WTC11 (cell line): ENCODE results near the gene IFT122. TPM values are rescaled to one million over a fixed set of nuclear protein-coding genes. Genes with fewer than 3 reads are reported as not detected.

ENCODE experiments used
- ATAC-seq: fragments of 200-7000 bp; cut with Tn5 transposase; 2 replicates; pipeline ENCODE4 v1.10.0; 2021; ENCODE audit warnings: mild to moderate bottlenecking, moderate library complexity
- CTCF ChIA-PET: fragments of 300-600 bp; sonication (Branson Sonifier 250); formaldehyde crosslinking; loops from one replicate; lab custom pipeline; 2021; ENCODE audit warnings: antibody characterized with exemption; lab: Charles Lee
- POLR2A ChIA-PET: fragments of 350-600 bp; sonication (Branson Sonifier 250); formaldehyde crosslinking; loops from one replicate; lab custom pipeline; 2021; ENCODE audit warnings: antibody characterized with exemption; lab: Charles Lee
- DNase-seq: peaks from one replicate; pipeline ENCODE4 v3.0.0; 2021; ENCODE audit warnings: low spot score
- H3K27ac Mint-ChIP-seq: 2 replicates; pipeline ENCODE4 v1.8.0; 2021; ENCODE audit warnings: mixed read lengths
- H3K27me3 Mint-ChIP-seq: 2 replicates; pipeline ENCODE4 v1.8.0; 2021; ENCODE audit warnings: low read depth, mild to moderate bottlenecking, moderate library complexity, mixed read lengths
- H3K36me3 Mint-ChIP-seq: 2 replicates; pipeline ENCODE4 v1.8.0; 2021; ENCODE audit warnings: mixed read lengths
- H3K4me1 Mint-ChIP-seq: 2 replicates; pipeline ENCODE4 v1.8.0; 2022; ENCODE audit warnings: mixed read lengths
- H3K4me3 Mint-ChIP-seq: 2 replicates; pipeline ENCODE4 v1.8.0; 2021; ENCODE audit warnings: mild to moderate bottlenecking, moderate library complexity, mixed read lengths
- H3K9me3 Mint-ChIP-seq: 2 replicates; pipeline ENCODE4 v1.8.0; 2021; ENCODE audit warnings: mixed read lengths
- CREM ChIP-seq: sonication (generic); formaldehyde crosslinking; IDR thresholded peaks from 2 replicates; pipeline ENCODE4 v1.8.1; 2022; ENCODE audit warnings: mild to moderate bottlenecking, missing genetic modification reagents, moderate library complexity
- ETV6 ChIP-seq: sonication (generic); formaldehyde crosslinking; IDR thresholded peaks from 2 replicates; pipeline ENCODE4 v1.8.1; 2022; ENCODE audit warnings: mild to moderate bottlenecking, missing genetic modification reagents
- GTF2I ChIP-seq: fragments of 250-450 bp; sonication (Bioruptor Pico); conservative IDR thresholded peaks from 2 replicates; pipeline ENCODE4 v1.4.0; 2021; ENCODE audit warnings: mild to moderate bottlenecking
- SMAD3 ChIP-seq: sonication (generic); formaldehyde crosslinking; IDR thresholded peaks from 2 replicates; pipeline ENCODE4 v1.8.0; 2022; ENCODE audit warnings: missing genetic modification reagents, mild to moderate bottlenecking, borderline replicate concordance
- TEAD1 ChIP-seq: sonication (generic); formaldehyde crosslinking; IDR thresholded peaks from 2 replicates; pipeline ENCODE4 v1.8.0; 2022; ENCODE audit warnings: mild to moderate bottlenecking, missing genetic modification reagents
- TEAD4 ChIP-seq: sonication (generic); formaldehyde crosslinking; IDR thresholded peaks from 2 replicates; pipeline ENCODE4 v1.8.0; 2022; ENCODE audit warnings: mild to moderate bottlenecking, missing genetic modification reagents
- ZNF423 ChIP-seq: fragments of 250-450 bp; sonication (Bioruptor Pico); IDR thresholded peaks from 2 replicates; pipeline ENCODE4 v2.1.2; 2022; ENCODE audit warnings: mild to moderate bottlenecking, moderate library complexity
- total RNA-seq: library from RNA; stranded (reverse); gene quantifications from 3 replicates; pipeline ENCODE4 v1.2.3, GENCODE V29; 2021
- TF ChIP-seq, protein P1 (sequence below): sonication (generic); formaldehyde crosslinking; conservative IDR thresholded peaks from 2 replicates; pipeline ENCODE4 v1.8.1; 2023; ENCODE audit warnings: mild to moderate bottlenecking, low read depth, missing genetic modification reagents, moderate library complexity
- TF ChIP-seq, protein P2 (sequence below): sonication (generic); formaldehyde crosslinking; IDR thresholded peaks from 2 replicates; pipeline ENCODE4 v1.8.1; 2023; ENCODE audit warnings: mild to moderate bottlenecking, missing genetic modification reagents
- TF ChIP-seq, protein P3 (sequence below): sonication (generic); formaldehyde crosslinking; IDR thresholded peaks from 2 replicates; pipeline ENCODE4 v1.8.0; 2022; ENCODE audit warnings: mild to moderate bottlenecking, missing genetic modification reagents
- TF ChIP-seq, protein P4 (sequence below): sonication (generic); formaldehyde crosslinking; IDR thresholded peaks from 2 replicates; pipeline ENCODE4 v1.8.1; 2023; ENCODE audit warnings: mild to moderate bottlenecking, moderate library complexity, missing genetic modification reagents
- TF ChIP-seq, protein P5 (sequence below): sonication (generic); formaldehyde crosslinking; IDR thresholded peaks from 2 replicates; pipeline ENCODE4 v1.8.1; 2023; ENCODE audit warnings: mild to moderate bottlenecking, missing genetic modification reagents, moderate library complexity
- TF ChIP-seq, protein P6 (sequence below): sonication (generic); formaldehyde crosslinking; IDR thresholded peaks from 2 replicates; pipeline ENCODE4 v1.8.0; 2022; ENCODE audit warnings: mild to moderate bottlenecking, missing genetic modification reagents
- TF ChIP-seq, protein P7 (sequence below): sonication (generic); formaldehyde crosslinking; IDR thresholded peaks from 2 replicates; pipeline ENCODE4 v1.8.1; 2023; ENCODE audit warnings: mild to moderate bottlenecking, missing genetic modification reagents, borderline replicate concordance

Gene IFT122
- total RNA-seq, 1 experiment from 2014 or later: 22.8 TPM

DNA sequence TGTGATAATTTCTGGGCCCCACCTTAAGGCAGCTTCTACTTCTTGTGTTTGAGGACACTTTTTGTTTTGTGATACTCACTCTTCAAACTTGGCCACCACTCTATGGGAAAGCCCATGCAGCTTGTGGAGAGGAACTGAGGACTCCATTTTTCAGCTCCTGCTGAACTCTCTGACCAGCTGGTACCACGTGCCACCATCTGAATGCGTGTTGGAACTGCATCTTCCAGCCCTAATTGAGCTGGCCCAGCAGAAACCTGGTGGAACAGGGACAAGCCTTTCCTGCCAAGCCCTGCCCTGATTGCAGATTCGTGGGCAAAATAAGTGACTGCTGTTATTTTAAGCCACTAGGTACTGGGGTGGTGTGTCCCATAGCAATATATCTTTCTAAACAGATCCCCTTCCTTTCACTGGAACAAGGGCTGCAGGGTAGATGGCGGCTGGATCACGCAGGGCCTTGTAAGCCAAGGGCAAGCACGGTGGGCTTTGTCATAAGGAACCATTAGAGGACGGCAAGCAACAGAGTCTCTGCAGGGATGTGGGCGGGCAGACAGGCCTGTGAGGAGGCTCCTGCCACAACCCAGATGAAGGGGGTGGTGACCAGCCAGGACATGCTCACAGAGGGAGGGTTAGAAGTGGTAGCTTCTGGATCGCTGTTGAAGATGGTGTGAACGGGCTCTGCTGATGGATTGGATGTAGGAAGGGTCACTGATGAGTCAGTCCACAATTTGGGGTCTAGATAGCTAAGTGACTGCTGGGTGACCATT, 112.4 kb downstream of the IFT122 start:
- ATAC-seq: no peak
- POLR2A ChIA-PET: no interaction called here
- Mint-ChIP-seq H3K4me1 (peaks cover 28% of the 10 kb centered on the region), H3K27ac (no peak overlapping the region), H3K4me3 (no peak overlapping the region), H3K36me3 (peaks cover 2% of the 10 kb centered on the region; the same call in 1 of the 2 replicates), H3K27me3 (no peaks in the 10 kb centered on the region), H3K9me3 (no peaks in the 10 kb centered on the region)
- no peak for DNase-seq
- TF ChIP-seq, protein P1, sequence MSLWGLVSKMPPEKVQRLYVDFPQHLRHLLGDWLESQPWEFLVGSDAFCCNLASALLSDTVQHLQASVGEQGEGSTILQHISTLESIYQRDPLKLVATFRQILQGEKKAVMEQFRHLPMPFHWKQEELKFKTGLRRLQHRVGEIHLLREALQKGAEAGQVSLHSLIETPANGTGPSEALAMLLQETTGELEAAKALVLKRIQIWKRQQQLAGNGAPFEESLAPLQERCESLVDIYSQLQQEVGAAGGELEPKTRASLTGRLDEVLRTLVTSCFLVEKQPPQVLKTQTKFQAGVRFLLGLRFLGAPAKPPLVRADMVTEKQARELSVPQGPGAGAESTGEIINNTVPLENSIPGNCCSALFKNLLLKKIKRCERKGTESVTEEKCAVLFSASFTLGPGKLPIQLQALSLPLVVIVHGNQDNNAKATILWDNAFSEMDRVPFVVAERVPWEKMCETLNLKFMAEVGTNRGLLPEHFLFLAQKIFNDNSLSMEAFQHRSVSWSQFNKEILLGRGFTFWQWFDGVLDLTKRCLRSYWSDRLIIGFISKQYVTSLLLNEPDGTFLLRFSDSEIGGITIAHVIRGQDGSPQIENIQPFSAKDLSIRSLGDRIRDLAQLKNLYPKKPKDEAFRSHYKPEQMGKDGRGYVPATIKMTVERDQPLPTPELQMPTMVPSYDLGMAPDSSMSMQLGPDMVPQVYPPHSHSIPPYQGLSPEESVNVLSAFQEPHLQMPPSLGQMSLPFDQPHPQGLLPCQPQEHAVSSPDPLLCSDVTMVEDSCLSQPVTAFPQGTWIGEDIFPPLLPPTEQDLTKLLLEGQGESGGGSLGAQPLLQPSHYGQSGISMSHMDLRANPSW: no peak
- TF ChIP-seq CREM: no peak
- no peak for TF ChIP-seq TEAD4 (CRISPR knock-in tag)
- CTCF ChIA-PET: interaction anchor here (0.9 to 2.2 kb wide), 2 partner anchors 22 to 62 kb away, joined by 5 to 12 read pairs; no protein-coding TSS in a partner anchor

DNA sequence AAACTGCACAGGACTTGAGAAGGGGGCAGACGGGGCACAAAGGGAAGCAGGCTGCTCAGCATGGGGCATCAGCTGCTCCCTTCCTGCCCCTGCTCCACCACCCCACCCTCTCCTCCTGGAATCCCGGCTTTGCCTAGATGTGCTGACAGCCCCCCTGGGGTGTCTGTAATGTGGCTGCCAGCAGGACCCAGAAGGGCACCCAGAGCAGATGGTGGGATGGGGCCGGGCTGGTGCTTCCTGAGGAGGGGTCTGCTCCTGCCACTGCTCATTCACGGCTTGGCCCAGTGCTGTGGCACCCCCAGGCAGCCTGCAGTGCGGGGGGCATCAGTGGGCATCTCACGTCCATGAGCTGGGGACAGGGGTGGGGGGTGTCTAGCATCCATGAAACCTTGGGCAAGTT, 113.1 kb downstream of the IFT122 start:
- TF ChIP-seq ZNF423 (peak; percentile 61; the same call in 1 of the 2 replicates), SMAD3 (CRISPR knock-in tag) (no peak), GTF2I (CRISPR knock-in tag) (no peak), ETV6 (CRISPR knock-in tag) (no peak)
- TF ChIP-seq, protein P2, sequence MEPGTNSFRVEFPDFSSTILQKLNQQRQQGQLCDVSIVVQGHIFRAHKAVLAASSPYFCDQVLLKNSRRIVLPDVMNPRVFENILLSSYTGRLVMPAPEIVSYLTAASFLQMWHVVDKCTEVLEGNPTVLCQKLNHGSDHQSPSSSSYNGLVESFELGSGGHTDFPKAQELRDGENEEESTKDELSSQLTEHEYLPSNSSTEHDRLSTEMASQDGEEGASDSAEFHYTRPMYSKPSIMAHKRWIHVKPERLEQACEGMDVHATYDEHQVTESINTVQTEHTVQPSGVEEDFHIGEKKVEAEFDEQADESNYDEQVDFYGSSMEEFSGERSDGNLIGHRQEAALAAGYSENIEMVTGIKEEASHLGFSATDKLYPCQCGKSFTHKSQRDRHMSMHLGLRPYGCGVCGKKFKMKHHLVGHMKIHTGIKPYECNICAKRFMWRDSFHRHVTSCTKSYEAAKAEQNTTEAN (CRISPR knock-in tag): no peak
- TF ChIP-seq, protein P3, sequence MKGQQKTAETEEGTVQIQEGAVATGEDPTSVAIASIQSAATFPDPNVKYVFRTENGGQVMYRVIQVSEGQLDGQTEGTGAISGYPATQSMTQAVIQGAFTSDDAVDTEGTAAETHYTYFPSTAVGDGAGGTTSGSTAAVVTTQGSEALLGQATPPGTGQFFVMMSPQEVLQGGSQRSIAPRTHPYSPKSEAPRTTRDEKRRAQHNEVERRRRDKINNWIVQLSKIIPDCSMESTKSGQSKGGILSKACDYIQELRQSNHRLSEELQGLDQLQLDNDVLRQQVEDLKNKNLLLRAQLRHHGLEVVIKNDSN: no peak
- TF ChIP-seq, protein P4, sequence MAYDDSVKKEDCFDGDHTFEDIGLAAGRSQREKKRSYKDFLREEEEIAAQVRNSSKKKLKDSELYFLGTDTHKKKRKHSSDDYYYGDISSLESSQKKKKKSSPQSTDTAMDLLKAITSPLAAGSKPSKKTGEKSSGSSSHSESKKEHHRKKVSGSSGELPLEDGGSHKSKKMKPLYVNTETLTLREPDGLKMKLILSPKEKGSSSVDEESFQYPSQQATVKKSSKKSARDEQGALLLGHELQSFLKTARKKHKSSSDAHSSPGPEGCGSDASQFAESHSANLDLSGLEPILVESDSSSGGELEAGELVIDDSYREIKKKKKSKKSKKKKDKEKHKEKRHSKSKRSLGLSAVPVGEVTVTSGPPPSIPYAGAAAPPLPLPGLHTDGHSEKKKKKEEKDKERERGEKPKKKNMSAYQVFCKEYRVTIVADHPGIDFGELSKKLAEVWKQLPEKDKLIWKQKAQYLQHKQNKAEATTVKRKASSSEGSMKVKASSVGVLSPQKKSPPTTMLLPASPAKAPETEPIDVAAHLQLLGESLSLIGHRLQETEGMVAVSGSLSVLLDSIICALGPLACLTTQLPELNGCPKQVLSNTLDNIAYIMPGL (CRISPR knock-in tag): no peak
- TF ChIP-seq, protein P5, sequence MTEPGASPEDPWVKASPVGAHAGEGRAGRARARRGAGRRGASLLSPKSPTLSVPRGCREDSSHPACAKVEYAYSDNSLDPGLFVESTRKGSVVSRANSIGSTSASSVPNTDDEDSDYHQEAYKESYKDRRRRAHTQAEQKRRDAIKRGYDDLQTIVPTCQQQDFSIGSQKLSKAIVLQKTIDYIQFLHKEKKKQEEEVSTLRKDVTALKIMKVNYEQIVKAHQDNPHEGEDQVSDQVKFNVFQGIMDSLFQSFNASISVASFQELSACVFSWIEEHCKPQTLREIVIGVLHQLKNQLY (CRISPR knock-in tag): no peak
- TF ChIP-seq, all 79 proteins: peak for 1
- DNase-seq: no peak
- no peak for ATAC-seq
- CTCF ChIA-PET: interaction anchor here (2.2 kb wide), 2 partner anchors 63 kb away, joined by 12 read pairs; no protein-coding TSS in a partner anchor
- no peaks in the 10 kb centered on the region for H3K9me3 Mint-ChIP-seq
- POLR2A ChIA-PET: no interaction called here
- no peaks in the 10 kb centered on the region for H3K27me3 Mint-ChIP-seq
- H3K4me3 Mint-ChIP-seq: no peak overlapping the region
- peaks cover 3% of the 10 kb centered on the region for H3K36me3 Mint-ChIP-seq
- H3K27ac Mint-ChIP-seq: no peak overlapping the region
- peaks cover 34% of the 10 kb centered on the region for H3K4me1 Mint-ChIP-seq

DNA sequence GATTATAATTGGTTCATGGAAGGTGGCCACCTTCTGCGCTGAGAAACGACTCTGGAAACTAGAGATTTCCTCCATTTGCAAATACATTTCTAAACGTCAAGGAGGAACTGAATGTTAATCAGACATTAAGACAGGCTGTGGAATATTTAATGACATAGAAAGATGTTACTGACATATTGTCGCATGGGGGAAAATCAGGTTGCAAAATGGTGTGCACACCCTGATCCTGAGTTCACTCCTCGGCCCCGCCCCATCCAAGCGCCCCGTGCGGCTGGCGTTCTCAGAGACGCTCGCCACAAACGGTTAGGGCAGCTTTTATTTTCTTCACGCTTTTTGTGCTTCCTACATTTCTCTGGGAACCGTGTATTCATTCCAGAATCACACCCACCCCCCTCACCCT, 113.7 kb downstream of the IFT122 start:
- CTCF ChIA-PET: interaction anchor here (1.3 to 2.2 kb wide), 3 partner anchors 62 to 71 kb away, joined by 5 to 12 read pairs (median 5); no protein-coding TSS in a partner anchor
- peaks cover 5% of the 10 kb centered on the region for H3K36me3 Mint-ChIP-seq
- peaks cover 36% of the 10 kb centered on the region for H3K4me1 Mint-ChIP-seq
- H3K9me3 Mint-ChIP-seq: no peaks in the 10 kb centered on the region
- POLR2A ChIA-PET: no interaction called here
- no peaks in the 10 kb centered on the region for H3K27me3 Mint-ChIP-seq
- no peak overlapping the region for H3K27ac Mint-ChIP-seq
- no peak for DNase-seq
- ATAC-seq: no peak
- no peak overlapping the region for H3K4me3 Mint-ChIP-seq
- TF ChIP-seq TEAD1 (CRISPR knock-in tag): no peak
- TF ChIP-seq, protein P6, sequence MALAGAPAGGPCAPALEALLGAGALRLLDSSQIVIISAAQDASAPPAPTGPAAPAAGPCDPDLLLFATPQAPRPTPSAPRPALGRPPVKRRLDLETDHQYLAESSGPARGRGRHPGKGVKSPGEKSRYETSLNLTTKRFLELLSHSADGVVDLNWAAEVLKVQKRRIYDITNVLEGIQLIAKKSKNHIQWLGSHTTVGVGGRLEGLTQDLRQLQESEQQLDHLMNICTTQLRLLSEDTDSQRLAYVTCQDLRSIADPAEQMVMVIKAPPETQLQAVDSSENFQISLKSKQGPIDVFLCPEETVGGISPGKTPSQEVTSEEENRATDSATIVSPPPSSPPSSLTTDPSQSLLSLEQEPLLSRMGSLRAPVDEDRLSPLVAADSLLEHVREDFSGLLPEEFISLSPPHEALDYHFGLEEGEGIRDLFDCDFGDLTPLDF (CRISPR knock-in tag): no peak
- TF ChIP-seq, protein P7, sequence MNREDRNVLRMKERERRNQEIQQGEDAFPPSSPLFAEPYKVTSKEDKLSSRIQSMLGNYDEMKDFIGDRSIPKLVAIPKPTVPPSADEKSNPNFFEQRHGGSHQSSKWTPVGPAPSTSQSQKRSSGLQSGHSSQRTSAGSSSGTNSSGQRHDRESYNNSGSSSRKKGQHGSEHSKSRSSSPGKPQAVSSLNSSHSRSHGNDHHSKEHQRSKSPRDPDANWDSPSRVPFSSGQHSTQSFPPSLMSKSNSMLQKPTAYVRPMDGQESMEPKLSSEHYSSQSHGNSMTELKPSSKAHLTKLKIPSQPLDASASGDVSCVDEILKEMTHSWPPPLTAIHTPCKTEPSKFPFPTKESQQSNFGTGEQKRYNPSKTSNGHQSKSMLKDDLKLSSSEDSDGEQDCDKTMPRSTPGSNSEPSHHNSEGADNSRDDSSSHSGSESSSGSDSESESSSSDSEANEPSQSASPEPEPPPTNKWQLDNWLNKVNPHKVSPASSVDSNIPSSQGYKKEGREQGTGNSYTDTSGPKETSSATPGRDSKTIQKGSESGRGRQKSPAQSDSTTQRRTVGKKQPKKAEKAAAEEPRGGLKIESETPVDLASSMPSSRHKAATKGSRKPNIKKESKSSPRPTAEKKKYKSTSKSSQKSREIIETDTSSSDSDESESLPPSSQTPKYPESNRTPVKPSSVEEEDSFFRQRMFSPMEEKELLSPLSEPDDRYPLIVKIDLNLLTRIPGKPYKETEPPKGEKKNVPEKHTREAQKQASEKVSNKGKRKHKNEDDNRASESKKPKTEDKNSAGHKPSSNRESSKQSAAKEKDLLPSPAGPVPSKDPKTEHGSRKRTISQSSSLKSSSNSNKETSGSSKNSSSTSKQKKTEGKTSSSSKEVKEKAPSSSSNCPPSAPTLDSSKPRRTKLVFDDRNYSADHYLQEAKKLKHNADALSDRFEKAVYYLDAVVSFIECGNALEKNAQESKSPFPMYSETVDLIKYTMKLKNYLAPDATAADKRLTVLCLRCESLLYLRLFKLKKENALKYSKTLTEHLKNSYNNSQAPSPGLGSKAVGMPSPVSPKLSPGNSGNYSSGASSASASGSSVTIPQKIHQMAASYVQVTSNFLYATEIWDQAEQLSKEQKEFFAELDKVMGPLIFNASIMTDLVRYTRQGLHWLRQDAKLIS (CRISPR knock-in tag): no peak
- TF ChIP-seq, protein P2 (CRISPR knock-in tag): no peak
